ENCODE data around the gene BLID.

- TF ChIP-seq POLR2AphosphoS5 (IDR thresholded peaks at IDR 0.05) (no peak), CTCF (IDR thresholded peaks at IDR 0.05) (no peak), POLR2A (IDR thresholded peaks at IDR 0.05) (no peak)
These were observed 22.2 kb downstream of the BLID start for GRCh38 chr11:122093731-122094275.
